ENCODE measurements around the gene PAK6. TPM values are rescaled to one million over a fixed set of nuclear protein-coding genes. Genes with fewer than 3 reads are reported as not detected.

Gene PAK6
- total RNA-seq, 1 donor from 2014 or later = not detected

GRCh38 chr15:40277471-40277870 lies 38.6 kb downstream of the PAK6 start:
- H3K27me3 Mint-ChIP-seq (ENCODE audit: unreplicated experiment) = peaks cover 24% of the 10 kb centered on the region

DNA sequence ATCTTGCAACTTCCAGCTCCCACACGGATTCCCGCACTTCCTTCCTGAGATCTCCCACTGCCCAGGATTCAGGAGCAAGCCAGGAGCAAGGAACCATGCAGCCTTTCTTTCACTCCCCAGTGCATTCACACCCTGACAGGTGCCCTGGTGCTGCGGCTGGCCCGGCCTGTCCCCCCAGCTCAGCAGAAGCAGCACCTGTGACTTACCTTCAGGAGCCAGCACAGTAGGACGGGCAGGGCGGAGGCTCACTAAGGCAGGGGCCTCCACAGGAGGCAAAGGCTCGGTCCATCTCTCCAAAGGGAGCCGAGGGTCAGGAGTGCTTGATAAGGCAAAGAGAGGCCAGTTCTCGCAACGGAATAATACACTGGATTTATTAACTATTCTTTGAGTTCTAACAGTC lies 39.2 kb downstream of the PAK6 start:
- no peak for DNase-seq
- Mint-ChIP-seq H3K27me3 (ENCODE audit: unreplicated experiment) (peaks cover 24% of the 10 kb centered on the region), H3K27ac (ENCODE audit: unreplicated experiment) (no peak overlapping the region), H3K9me3 (ENCODE audit: unreplicated experiment) (peaks cover 3% of the 10 kb centered on the region), H3K4me1 (ENCODE audit: low read depth, unreplicated experiment) (peaks cover 2% of the 10 kb centered on the region), H3K4me3 (ENCODE audit: unreplicated experiment) (no peak overlapping the region), H3K36me3 (ENCODE audit: unreplicated experiment) (no peaks in the 10 kb centered on the region)
- no peak for TF ChIP-seq CTCF (IDR thresholded peaks at IDR 0.05; ENCODE audit: partially characterized antibody, unreplicated experiment)

More at GRCh38 chr15:40277471-40277870, 38.6 kb downstream of the PAK6 start:
- TF ChIP-seq CTCF (IDR thresholded peaks at IDR 0.05; ENCODE audit: partially characterized antibody, unreplicated experiment) = no peak
- H3K36me3 Mint-ChIP-seq (ENCODE audit: unreplicated experiment) = no peaks in the 10 kb centered on the region
- no peak for DNase-seq
- peaks cover 2% of the 10 kb centered on the region for H3K4me1 Mint-ChIP-seq (ENCODE audit: low read depth, unreplicated experiment)
- peaks cover 3% of the 10 kb centered on the region for H3K9me3 Mint-ChIP-seq (ENCODE audit: unreplicated experiment)
- no peak overlapping the region for H3K4me3 Mint-ChIP-seq (ENCODE audit: unreplicated experiment)
- no peak overlapping the region for H3K27ac Mint-ChIP-seq (ENCODE audit: unreplicated experiment)

DNA sequence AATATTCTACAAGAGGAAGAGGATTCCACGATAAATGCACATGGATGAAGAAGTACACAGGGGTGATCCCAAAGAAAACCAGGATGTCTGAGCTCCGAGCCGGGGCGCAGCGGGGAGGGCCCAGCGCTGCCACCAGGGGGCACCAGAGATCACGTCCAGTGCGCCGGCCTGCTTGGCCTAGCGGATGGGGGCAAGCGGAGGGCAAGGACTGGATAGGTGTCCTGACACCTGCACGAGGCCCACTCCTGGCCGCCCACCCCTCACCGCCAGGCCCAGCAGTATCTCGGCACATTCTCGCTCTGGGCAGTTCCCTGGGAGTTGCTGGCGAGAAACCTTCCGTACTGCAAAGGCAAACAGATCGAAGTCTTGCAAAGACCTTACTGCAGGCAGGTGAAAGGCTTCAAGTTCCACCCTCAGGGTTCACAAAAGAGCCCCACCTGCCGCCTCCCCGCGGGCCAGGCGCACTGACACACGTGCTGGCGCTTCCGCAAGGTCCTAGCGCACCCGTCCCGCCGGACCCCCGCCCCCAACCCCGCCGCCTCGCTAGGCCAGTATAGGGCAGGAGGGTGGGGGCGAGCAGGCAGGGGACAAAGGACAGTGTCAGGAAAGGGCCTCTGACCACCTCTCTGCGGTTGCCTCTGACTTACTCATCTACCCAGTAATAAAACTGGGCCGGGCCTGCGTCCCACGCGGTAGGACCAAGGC lies 40.7 kb downstream of the PAK6 start:
- Mint-ChIP-seq H3K4me1 (ENCODE audit: low read depth, unreplicated experiment) (peaks cover 2% of the 10 kb centered on the region), H3K9me3 (ENCODE audit: unreplicated experiment) (no peaks in the 10 kb centered on the region), H3K27ac (ENCODE audit: unreplicated experiment) (no peak overlapping the region), H3K27me3 (ENCODE audit: unreplicated experiment) (peaks cover 21% of the 10 kb centered on the region), H3K36me3 (ENCODE audit: unreplicated experiment) (no peaks in the 10 kb centered on the region), H3K4me3 (ENCODE audit: unreplicated experiment) (no peak overlapping the region)
- peak; percentile 90 for DNase-seq
- peak; percentile 98 for TF ChIP-seq CTCF (IDR thresholded peaks at IDR 0.05; ENCODE audit: partially characterized antibody, unreplicated experiment)

DNA sequence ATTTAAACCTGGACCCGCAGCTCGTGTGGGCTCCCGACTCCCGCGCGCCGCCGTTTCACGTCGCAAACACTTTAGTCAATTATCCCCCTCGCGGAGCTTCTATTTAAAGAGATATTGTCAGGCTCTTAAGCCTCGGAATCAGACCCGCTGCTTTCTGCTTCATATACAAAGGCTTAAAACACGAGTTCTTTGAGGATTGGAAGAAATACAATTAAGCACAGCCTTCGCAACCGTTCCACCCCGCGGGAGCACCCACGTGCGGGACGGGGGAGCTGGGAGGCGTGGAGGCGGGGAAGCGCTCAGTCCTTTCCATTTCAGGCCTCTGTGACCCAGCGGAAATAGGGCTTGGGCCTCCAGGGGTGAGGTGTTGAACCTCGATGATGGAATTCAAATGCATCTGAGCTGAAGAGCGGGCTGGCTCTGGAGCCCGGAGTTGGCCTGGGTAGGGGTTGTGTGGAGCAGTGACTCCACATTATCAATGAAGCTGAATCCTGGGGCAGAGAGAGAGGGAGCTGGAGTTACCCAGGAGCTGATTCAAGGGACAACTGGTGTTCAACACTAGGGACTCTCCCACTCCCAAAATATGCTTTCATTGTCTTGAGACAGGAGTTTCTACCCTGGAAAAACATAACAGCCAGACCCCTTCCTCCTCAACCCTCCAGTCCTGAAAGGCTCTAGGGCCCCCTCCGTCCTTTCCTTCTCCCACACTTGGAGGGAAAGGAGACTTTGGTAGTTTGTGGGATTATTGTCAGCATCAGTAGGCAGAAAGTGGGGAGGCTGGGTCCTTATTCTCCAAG lies 41.6 kb downstream of the PAK6 start:
- Mint-ChIP-seq H3K9me3 (ENCODE audit: unreplicated experiment) (no peaks in the 10 kb centered on the region), H3K4me3 (ENCODE audit: unreplicated experiment) (peak overlapping the region; percentile 55), H3K27ac (ENCODE audit: unreplicated experiment) (no peak overlapping the region), H3K36me3 (ENCODE audit: unreplicated experiment) (no peaks in the 10 kb centered on the region), H3K27me3 (ENCODE audit: unreplicated experiment) (peaks cover 22% of the 10 kb centered on the region), H3K4me1 (ENCODE audit: low read depth, unreplicated experiment) (peaks cover 2% of the 10 kb centered on the region)
- TF ChIP-seq CTCF (IDR thresholded peaks at IDR 0.05; ENCODE audit: partially characterized antibody, unreplicated experiment) = no peak
- no peak for DNase-seq

Data from glutamatergic neuron (in vitro differentiated cells).